Skeletal muscle satellite cell (primary cell): Measurements from ENCODE around the gene MAP2K5. TPM values are rescaled to one million over a fixed set of nuclear protein-coding genes. Genes with fewer than 3 reads are reported as not detected.
A peak's percentile ranks its signal among the peaks of the same experiment; 100 is the strongest.

Experiments used
- H3K27me3 ChIP-seq: 2 replicates; pipeline ENCODE4 v1.7.0; 2013; ENCODE audit warnings: low read length; ENCODE audit not compliant: control insufficient read depth, insufficient read depth
- H3K36me3 ChIP-seq: 2 replicates; pipeline ENCODE4 v1.7.0; 2013; ENCODE audit warnings: mild to moderate bottlenecking, control low read depth, low read length; ENCODE audit not compliant: insufficient read depth
- H3K4me1 ChIP-seq: 2 replicates; pipeline ENCODE4 v1.7.0; 2013; ENCODE audit warnings: low read length; ENCODE audit not compliant: control insufficient read depth, insufficient read depth
- H3K4me2 ChIP-seq: 2 replicates; pipeline ENCODE4 v1.7.0; 2013; ENCODE audit warnings: mild to moderate bottlenecking, low read length
- H3K4me3 ChIP-seq: 2 replicates; pipeline ENCODE4 v1.7.0; 2013; ENCODE audit warnings: low read length
- H3K9ac ChIP-seq: 2 replicates; pipeline ENCODE4 v1.7.0; 2013; ENCODE audit warnings: mild to moderate bottlenecking, low read depth, low read length, moderate library complexity
- H3K9me3 ChIP-seq: replicated peaks from 2 replicates; pipeline ENCODE4 v1.7.0; 2013; ENCODE audit warnings: mild to moderate bottlenecking, control low read depth, low read length
- total RNA-seq: library from RNA; depleted of rRNA; stranded (reverse); fragments of >200 nt; gene quantifications from 2 replicates; pipeline ENCODE4 v1.2.3, GENCODE V29; 2012; rRNA removed

The MAP2K5 gene
- total RNA-seq = 2.8 and 3.5 TPM in 2 replicates

- H3K9ac ChIP-seq = peak within 1 kb of the TSS; percentile 84
- H3K27me3 ChIP-seq = no peaks in the 10 kb centered on the region
Measured at GRCh38 chr15:67542420-67543347, at the start of gene MAP2K5. TSS of gene MAP2K5 (plus strand) at chr15:67542703. CDS start at chr15:67543336, 633 bp downstream.

GRCh38 chr15:67495585-67495984, 46.9 kb upstream of the MAP2K5 start:
- no peaks in the 10 kb centered on the region for H3K9me3 ChIP-seq
- no peaks in the 10 kb centered on the region for H3K27me3 ChIP-seq
- H3K4me3 ChIP-seq = no peak overlapping the region
- H3K4me2 ChIP-seq = no peak overlapping the region
- H3K36me3 ChIP-seq = no peaks in the 10 kb centered on the region
- H3K4me1 ChIP-seq = no peaks in the 10 kb centered on the region
- no peak overlapping the region for H3K9ac ChIP-seq

More at GRCh38 chr15:67542420-67543347, at the start of gene MAP2K5:
- peaks cover 2% of the 10 kb centered on the region for H3K36me3 ChIP-seq
- peak within 1 kb of the TSS; percentile 90 for H3K4me3 ChIP-seq
- H3K4me1 ChIP-seq = peaks cover 17% of the 10 kb centered on the region
- H3K4me2 ChIP-seq = peak within 1 kb of the TSS; percentile 99
- no peaks in the 10 kb centered on the region for H3K9me3 ChIP-seq

DNA sequence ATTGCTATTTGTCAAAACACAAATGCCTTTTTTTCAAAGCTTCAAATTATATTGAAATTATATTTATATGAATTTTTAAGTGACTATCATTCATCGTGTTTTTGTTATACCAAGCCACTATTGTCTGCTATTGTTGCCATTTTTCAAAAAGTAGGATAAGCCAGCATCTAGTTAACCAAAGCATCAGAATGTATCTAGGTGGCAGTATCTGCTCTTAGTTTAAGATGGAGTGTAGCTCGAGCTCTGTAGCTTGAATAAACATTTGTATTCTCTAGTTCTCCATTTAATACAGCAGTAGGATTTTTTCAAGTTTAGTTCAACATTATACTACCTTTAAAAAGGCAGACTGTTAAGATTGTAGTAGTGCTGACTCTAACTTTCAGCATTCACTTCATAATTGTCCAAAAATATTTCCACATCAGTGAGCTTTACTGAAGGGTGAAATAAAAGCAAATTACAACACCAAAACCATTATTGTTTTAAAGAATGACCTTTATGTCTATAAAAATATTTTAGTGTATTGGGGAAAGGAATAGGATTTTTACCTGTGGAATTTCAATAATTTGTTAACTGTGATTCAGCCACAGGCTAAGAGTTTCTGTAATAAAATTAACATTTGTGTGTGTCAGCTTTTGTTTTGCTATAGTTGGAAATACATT, 41.2 kb upstream of the MAP2K5 start:
- Histone ChIP-seq H3K4me1 (peaks cover 10% of the 10 kb centered on the region), H3K36me3 (no peaks in the 10 kb centered on the region), H3K27me3 (no peaks in the 10 kb centered on the region), H3K9ac (no peak overlapping the region), H3K4me2 (no peak overlapping the region), H3K4me3 (no peak overlapping the region), H3K9me3 (no peaks in the 10 kb centered on the region)

GRCh38 chr15:67501836-67502461, 40.6 kb upstream of the MAP2K5 start:
- Histone ChIP-seq H3K27me3 (no peaks in the 10 kb centered on the region), H3K9me3 (no peaks in the 10 kb centered on the region), H3K4me3 (no peak overlapping the region), H3K9ac (no peak overlapping the region), H3K36me3 (no peaks in the 10 kb centered on the region), H3K4me1 (peaks cover 10% of the 10 kb centered on the region), H3K4me2 (no peak overlapping the region)

DNA sequence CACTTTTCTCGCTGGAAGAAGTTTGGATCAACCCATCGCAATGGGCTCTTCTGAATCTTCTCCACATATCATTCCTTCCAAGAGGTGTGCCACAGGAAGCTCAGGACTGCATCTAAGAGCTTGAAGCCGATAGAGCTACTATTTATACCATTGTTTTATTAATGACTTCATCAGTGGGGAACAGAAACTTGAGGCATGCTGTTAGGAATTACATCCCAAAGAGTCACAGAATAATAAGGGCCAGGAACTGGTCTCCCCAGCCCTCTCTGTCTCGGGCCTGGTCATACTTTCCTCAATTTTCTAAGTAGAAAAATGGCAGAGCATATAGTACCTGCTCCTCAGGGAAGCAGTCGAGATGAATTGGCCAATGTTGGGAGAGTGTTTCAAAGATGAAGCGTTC, 38.4 kb upstream of the MAP2K5 start:
- Histone ChIP-seq H3K9me3 (no peaks in the 10 kb centered on the region), H3K27me3 (no peaks in the 10 kb centered on the region), H3K4me1 (peaks cover 24% of the 10 kb centered on the region), H3K4me3 (no peak overlapping the region), H3K36me3 (no peaks in the 10 kb centered on the region), H3K9ac (no peak overlapping the region), H3K4me2 (no peak overlapping the region)

- Histone ChIP-seq H3K9ac (no peak overlapping the region), H3K4me1 (peaks cover 24% of the 10 kb centered on the region), H3K4me2 (no peak overlapping the region), H3K4me3 (no peak overlapping the region), H3K27me3 (no peaks in the 10 kb centered on the region), H3K36me3 (no peaks in the 10 kb centered on the region), H3K9me3 (no peaks in the 10 kb centered on the region)
Measured at GRCh38 chr15:67504796-67505195, 37.7 kb upstream of the MAP2K5 start.

GRCh38 chr15:67505675-67506572, 36.6 kb upstream of the MAP2K5 start:
- no peak overlapping the region for H3K9ac ChIP-seq
- H3K27me3 ChIP-seq = no peaks in the 10 kb centered on the region
- no peaks in the 10 kb centered on the region for H3K36me3 ChIP-seq
- H3K4me3 ChIP-seq = no peak overlapping the region
- H3K9me3 ChIP-seq = no peaks in the 10 kb centered on the region
- H3K4me2 ChIP-seq = no peak overlapping the region
- peaks cover 35% of the 10 kb centered on the region for H3K4me1 ChIP-seq

- peaks cover 45% of the 10 kb centered on the region for H3K4me1 ChIP-seq
Measured at GRCh38 chr15:67506775-67507747, 35.4 kb upstream of the MAP2K5 start.

DNA sequence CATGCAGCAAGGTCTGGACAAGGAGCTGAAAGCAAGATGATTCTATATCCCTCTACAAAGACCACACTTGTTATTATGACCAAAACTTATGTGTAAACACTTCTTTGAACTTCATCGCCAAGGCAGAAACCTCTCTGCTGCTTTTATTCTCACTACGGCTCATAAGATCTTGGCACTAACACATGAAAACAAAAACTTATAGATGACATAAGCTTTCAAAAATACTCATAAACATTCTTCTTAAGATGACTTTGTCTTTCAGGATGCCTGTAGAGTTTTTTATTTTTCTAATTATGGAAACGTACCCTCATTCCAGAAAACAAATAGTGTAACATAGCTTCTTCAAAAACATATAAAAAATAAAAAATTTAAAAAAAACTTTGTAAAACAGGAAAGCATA, 34.1 kb upstream of the MAP2K5 start:
- Histone ChIP-seq H3K27me3 (no peaks in the 10 kb centered on the region), H3K4me3 (no peak overlapping the region), H3K36me3 (no peaks in the 10 kb centered on the region), H3K4me2 (no peak overlapping the region), H3K9me3 (no peaks in the 10 kb centered on the region), H3K4me1 (peaks cover 45% of the 10 kb centered on the region), H3K9ac (no peak overlapping the region)

More at GRCh38 chr15:67506775-67507747, 35.4 kb upstream of the MAP2K5 start:
- no peaks in the 10 kb centered on the region for H3K9me3 ChIP-seq
- H3K36me3 ChIP-seq = no peaks in the 10 kb centered on the region
- H3K4me2 ChIP-seq = no peak overlapping the region
- H3K9ac ChIP-seq = no peak overlapping the region
- H3K4me3 ChIP-seq = no peak overlapping the region
- no peaks in the 10 kb centered on the region for H3K27me3 ChIP-seq

GRCh38 chr15:67509918-67510317, 32.6 kb upstream of the MAP2K5 start:
- Histone ChIP-seq H3K4me1 (peaks cover 35% of the 10 kb centered on the region), H3K4me3 (no peak overlapping the region), H3K4me2 (no peak overlapping the region), H3K27me3 (no peaks in the 10 kb centered on the region), H3K36me3 (no peaks in the 10 kb centered on the region), H3K9ac (no peak overlapping the region), H3K9me3 (no peaks in the 10 kb centered on the region)
